ENCODE data around the gene ENTPD6.
"Not testable (repeated sequence)": the region's sequence is repeated elsewhere in the genome, so short reads cannot be mapped to it uniquely, and the experiment has no call there.

The ENTPD6 gene

DNA sequence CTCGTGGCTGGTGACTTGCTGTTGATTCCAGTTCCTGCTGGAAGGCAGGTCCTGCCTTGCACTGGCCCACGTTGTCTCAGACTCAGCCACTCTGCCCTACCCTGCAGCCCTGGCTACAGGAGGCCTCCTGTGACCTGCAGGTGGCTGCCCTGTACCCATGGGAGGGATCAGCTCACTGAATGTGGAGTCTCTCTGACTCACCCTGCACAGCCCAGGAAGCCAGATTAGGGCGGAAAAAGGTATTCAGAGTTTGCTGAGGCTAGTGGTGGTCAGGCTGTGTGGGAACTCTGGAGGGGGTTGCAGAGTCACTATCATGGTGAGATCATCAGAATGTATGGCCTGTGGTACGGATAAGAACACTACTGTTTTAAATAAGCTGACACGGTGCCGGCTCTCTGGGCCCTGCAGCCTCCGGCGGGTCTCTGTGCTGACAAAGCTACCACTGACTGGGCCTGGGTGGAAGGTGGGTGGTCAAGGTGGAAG lies 27.7 kb downstream of the ENTPD6 start:
- no peak for DNase-seq (ENCODE audit: low read depth in 1 of 2, low spot score in 1 of 2)

DNA sequence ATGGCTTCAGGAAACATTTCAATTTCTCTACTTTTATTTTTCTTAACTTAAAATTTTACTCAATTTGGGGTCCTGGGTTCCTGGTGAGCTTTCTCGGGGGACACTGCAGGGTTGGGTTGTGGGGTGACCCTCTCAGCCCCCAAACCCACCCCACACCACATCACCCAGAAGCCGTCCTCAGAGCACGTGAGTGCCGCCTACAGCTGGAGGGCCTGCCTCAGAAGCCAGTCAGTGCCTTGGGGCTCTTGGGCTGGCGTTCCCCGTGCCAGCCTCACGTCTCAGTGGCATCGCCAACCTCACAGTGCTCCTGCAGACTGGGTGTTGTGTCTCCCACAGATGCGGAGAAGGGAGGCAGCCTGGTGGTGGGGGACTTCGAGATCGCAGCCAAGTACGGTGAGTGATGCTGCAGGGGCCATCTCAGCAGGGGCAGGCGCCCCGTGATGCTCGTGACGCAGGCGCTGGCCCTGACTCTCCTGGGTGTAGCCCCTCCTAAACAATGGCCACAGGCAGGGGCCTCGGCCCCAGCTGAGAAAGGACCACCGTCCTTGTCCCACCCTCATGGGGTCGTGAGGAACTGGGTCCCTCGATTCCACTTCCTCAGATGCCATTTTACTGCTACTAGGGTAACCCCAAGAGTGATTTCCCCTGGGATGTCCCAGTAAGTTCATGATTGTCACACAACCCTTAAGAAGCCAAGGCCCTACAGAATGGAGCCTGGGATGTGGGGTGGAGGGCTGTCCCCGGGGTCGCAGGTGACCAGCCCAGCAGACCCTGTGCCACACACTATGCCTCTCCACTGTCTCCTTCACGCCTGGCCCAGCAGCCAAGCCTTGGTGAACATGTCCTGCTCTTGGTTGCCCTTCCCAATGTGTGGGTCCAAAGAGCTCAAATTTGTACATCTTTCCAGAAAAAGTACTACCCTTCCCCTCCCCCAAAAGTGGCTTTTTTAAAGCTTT lies 28.5 kb downstream of the ENTPD6 start:
- DNase-seq (ENCODE audit: low read depth in 1 of 2, low spot score in 1 of 2): no peak

DNA sequence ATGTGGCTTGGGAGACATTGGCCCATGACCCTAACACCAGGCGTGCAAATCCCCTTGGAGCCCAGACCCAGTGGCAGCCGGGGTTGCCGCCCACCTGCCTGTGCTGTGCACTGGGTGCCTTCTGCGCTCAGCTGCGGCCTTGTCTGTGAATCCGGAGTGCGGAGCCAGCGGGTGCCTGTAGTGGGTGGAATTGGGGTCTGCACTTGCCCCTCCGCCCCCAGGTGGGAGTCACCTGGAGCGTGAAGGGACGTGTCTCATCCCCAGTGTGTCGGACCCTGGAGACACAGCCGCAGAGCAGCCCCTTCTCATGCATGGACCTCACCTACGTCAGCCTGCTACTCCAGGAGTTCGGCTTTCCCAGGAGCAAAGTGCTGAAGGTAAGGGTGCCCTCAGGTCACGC lies 29.4 kb downstream of the ENTPD6 start:
- DNase-seq (ENCODE audit: low read depth in 1 of 2, low spot score in 1 of 2): no peak

DNA sequence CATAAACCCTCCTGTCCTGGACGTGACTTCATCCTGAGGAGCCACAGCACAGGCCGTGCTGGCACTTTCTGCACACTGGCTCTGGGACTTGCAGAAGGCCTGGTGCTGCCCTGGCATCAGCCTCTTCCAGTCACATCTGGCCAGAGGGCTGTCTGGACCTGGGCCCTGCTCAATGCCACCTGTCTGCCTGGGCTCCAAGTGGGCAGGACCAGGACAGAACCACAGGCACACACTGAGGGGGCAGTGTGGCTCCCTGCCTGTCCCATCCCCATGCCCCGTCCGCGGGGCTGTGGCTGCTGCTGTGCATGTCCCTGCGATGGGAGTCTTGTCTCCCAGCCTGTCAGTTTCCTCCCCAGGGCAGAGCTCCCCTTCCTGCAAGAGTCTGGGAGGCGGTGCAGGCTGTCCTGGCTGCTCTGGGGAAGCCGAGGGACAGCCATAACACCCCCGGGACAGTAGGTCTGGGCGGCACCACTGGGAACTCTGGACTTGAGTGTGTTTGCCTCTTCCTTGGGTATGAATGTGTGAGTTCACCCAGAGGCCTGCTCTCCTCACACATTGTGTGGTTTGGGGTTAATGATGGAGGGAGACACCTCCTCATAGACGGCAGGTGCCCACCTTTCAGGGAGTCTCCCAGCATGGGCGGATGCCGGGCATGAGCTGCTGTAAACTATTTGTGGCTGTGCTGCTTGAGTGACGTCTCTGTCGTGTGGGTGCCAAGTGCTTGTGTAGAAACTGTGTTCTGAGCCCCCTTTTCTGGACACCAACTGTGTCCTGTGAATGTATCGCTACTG lies 30.3 kb downstream of the ENTPD6 start:
- no peak for DNase-seq (ENCODE audit: low read depth in 1 of 2, low spot score in 1 of 2)

DNA sequence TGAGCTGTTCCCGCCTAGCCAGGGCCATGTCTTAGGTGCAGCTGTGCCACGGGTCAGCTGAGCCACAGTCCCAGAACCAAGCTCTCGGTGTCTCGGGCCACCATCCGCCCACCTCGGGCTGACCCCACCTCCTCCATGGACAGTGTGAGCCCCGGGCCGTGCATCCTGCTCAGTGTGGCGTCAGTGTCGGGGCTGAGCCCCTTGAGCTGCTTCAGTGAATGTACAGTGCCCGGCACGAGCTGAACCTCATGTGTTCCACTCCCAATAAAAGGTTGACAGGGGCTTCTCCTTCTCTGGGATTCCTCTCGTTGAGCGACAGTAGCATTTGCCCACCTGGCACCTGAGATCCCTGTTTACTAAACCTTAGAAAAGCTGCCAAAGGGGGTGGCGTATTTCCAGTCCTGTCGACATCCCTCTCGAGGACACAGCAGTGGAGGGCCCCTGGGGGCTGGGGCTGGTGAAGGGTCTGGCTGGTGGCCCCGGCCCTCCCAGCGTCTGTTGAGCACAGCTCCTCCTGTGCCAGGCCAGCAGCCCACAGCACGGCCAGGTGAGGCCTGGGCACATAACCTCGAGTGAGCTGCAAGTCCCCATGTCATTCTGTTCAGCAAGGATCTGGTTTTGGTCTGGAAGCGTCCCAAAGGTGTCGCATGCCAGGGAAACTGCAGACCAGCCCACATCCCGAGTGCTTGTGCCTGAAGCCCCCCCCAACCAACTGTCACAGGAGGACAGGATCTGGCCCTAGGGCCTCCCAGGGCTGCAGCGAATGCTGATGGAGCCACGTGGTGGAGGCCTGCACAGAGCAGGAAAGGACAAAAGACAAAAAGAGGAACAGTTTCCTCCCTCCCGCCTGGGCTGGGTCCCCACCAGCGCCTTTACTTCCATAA lies 31.2 kb downstream of the ENTPD6 start:
- DNase-seq (ENCODE audit: low read depth in 1 of 2, low spot score in 1 of 2): no peak

DNA sequence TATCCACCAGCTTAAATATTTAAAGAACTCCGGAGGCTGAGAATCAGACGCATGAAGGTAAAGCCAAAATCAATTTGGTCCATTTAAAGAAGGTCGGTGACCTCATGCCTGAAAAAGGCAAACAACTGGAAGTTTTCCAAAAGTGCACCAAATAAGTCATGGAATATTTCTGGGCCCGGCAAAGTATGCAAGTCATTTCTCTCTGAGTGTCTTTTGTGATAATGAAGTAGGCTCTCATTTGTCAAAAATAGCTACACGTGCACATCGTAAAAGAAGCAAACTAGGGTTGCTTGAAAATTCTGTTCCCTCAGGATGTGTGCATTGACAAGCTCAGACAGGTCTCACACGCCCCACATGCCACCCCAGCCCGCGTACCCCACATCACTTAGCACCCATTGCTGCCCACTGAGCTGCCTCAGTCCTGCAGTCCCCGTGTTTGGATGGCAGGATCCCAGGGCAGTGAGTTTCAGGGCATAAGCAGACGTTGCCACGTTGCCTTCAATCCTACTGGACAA lies 31.9 kb downstream of the ENTPD6 start:
- DNase-seq (ENCODE audit: low read depth in 1 of 2, low spot score in 1 of 2): no peak

DNA sequence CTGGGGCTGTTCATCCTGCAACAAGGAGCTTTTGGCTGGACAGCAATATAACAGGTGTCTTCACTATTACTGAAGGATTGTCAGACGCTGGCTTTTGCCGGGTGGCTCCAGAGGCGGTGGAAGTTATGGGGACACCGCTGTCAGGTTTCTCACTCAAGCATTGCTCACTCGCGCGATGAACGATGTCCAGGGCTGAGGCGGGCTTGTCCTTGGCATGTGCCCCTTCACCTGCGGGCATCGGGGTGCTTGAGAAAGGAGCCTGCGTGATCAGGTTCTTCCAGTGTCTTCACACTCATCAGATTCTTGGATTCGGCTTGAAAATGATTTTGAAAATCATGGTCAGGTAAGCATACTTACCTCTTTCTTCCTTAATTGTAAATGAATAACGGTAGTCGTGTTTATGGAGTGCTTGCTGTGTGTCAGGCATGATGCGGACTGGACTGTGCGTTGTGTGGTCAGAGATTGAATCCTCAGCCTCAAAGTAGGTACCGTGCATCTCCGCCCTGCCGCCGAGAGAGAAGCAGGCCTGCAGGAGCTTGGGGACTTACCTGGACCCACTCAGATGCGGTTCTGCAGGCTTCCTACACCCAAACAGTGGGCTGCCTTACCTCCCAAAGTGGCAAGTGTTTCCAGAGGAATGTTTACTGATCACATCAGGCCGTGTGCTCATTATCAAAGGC lies 34.1 kb downstream of the ENTPD6 start:
- no peak for DNase-seq (ENCODE audit: low read depth in 1 of 2, low spot score in 1 of 2)

DNA sequence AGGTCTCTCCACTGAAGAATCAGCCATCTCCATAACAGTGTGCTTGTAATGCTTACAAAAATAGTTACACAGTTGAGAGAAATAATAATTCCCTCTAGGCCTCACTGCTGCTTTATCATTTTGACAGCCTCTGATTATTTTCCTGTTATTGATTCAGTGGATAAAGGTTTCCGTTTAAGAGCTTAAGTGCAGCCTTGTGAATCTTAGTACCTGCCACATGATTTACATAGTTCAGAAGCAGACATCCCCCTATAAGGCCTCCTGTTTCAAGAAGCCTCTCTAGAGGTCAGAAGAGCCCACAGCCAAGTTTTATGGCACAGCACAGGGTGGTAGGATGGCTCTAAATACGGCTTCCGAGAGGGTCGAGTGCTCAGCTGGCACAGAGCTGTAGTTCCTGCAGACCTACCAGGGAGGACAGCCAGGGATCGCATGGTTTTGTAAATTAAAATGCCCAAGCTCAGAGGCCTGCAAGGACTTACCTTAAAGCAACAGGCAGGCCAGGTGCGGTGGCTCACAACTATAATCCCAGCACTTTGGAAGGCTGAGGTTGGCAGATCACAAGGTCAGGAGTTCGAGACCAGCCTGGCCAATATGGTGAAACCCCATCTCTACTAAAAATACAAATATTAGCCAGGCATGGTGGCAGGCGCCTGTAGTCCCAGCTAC lies 34.8 kb downstream of the ENTPD6 start:
- DNase-seq (ENCODE audit: low read depth in 1 of 2, low spot score in 1 of 2): no peak

DNA sequence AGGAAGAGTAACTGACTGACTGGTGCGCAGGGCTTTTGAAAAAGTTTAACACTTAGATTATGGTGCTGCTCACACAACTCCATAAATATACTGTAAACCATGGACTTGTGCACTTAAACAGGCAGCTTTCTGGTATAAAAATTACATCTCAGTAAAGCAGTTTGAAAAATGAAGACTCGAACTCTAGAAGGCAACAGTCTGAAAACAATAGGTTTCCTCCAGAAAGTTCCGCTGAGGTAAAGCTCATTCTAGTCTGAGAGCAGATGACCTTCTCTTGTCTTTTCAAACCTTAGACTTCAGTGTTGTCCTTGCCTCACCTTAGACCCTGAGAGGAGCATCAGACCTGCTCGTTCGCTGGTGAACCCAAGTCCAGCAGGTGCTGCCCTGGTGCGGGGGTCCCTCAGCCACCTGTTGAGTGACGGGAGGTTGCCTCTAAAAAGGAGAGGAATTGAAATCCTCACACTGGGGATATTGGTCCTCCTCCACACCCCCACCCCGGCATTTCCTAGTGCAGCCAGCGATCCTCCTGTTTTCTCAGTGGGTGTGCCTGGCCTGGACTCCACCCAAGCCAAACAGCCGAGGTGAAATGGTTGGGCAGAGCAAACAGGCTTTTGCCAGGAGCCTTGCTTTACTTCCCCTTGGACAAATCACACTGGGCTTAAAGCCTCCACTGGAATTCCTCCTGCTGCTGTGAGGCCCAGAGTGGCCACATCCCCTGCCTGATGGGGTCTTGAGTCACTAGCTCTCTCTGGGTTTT lies 37.7 kb downstream of the ENTPD6 start:
- DNase-seq (ENCODE audit: low read depth in 1 of 2, low spot score in 1 of 2): no peak

DNA sequence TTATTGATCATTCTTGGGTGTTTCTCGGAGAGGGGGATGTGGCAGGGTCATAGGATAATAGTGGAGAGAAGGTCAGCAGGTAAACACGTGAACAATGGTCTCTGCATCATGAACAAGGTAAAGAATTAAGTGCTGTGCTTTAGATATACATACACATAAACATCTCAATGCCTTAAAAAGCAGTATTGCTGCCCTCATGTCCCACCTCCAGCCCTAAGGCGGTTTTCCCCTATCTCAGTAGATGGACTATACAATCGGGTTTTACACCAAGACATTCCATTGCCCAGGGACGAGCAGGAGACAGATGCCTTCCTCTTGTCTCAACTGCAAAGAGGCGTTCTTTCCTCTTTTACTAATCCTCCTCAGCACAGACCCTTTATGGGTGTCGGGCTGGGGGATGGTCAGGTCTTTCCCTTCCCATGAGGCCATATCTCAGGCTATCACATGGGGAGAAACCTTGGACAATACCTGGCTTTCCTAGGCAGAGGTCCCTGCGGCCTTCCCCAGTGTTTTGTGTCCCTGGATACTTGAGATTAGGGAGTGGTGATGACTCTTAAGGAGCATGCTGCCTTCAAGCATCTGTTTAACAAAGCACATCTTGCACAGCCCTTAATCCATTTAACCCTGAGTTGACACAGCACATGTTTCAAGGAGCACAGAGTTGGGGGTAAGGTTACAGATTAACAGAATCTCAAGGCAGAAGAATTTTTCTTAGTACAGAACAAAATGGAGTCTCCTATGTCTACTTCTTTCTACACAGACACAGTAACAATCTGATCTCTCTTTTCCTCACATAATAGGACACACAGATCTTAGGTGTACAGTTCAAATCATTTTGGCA lies 38.7 kb downstream of the ENTPD6 start:
- not testable (repeated sequence) for DNase-seq (ENCODE audit: low read depth in 1 of 2, low spot score in 1 of 2)

DNA sequence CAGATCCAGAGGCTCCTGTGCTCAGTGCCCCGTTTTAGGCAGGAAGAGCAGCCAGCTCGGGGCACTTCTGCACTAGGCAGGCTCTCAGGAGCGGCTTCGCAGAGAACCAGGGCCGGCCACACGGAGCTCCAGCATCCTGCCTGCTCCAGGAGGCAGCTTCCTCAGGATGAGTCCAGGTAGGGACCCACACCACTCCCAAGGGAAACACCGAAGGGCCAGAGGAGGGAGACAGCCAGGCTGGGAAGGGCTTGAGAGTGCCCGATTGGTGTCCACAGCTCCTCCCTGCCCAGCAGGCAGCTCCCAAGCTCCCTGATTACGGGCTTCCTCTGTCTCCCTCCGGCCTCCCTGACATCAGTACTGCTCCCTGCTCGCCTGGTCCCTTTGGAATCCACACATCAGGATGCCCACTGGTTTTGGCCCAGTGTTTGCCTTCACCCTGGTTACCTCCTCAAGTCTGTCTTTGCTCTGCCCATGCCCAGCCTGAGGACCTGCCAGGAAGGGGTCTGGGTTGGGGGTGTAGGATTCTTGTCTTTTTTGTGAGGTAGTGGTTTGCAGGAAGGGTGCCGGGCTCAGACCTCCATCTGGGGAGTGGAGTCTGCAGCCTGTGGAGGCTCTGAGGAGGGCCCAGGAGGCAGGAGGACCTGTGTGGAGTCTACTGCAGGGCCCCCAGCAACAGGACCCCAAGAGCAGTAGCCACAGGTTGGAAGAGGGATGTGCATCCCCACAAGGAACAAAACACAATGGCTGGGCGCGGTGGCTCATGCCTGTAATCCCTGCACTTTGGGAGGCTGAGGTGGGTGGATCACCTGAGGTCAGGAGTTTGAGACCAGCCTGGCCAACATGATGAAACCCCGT lies 41.2 kb downstream of the ENTPD6 start:
- no peak for DNase-seq (ENCODE audit: low read depth in 1 of 2, low spot score in 1 of 2)

DNA sequence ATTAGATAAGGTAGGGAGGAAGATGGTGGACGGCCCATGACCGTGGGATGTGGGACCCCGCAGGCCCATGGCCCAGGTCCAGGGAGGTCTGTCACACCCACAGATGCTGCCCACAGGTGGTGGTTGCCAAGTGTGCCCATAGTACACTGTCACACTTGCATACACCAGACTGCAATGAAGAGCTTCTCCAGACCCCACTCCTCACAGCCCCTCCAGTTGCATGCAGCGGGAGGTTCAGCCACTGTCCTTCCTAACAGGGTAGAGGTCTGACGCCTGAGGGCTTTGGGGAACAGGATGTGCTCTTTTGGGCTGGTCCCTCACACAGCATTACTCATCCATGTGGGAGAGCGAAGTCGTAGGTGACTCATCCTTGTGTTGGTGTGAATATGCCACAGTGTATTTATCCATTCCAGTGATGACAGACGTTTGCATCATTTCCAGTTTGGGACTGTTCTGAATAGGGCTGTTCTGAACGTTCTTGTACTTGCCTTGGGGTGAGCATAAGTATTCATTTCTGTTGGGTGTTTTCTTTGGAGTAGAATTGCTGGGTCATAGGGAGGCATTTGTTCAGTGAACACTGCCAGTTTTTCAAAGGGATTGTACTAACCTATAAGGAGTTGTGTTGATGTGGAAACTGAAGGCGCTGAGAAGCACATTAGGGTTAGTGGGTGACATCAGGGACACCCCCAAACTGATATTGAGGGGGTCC lies 42.3 kb downstream of the ENTPD6 start:
- peak in 1 of 2 donors; percentile 10 for DNase-seq (ENCODE audit: low read depth in 1 of 2, low spot score in 1 of 2)

DNA sequence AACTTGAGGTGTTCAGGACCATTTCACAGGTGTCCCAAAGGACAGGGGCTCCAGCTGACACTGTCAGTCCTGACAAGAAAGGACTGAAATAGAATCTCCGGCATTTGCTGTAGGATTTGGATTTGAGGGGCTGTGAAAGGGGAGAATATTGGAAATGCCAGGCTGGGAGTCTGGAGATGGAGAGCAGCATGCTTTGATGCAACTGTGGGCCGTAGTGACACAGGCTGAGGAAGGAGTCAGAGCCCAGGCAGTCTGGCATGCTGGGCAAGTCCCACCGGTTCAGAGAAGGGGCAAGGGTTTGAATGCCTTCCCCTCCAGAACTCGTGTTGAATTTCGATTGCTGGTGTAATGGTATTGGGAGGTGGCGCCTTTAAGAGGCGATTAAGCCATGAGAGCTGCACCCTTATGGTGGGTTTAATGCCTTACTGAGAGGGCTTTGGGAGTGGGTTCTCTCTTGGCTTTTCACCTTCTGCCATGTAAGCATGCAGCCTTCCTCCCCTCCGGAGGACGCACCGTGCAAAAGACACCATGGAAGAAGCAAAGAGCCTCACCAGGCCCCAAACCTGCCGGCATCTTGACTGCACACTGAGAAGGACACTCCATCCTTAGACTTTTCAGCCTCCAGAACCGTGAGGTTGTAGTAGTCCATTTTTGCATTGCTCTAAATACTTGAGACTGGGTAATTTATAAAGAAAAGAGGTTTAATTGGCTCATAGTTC lies 43.0 kb downstream of the ENTPD6 start:
- no peak for DNase-seq (ENCODE audit: low read depth in 1 of 2, low spot score in 1 of 2)

DNA sequence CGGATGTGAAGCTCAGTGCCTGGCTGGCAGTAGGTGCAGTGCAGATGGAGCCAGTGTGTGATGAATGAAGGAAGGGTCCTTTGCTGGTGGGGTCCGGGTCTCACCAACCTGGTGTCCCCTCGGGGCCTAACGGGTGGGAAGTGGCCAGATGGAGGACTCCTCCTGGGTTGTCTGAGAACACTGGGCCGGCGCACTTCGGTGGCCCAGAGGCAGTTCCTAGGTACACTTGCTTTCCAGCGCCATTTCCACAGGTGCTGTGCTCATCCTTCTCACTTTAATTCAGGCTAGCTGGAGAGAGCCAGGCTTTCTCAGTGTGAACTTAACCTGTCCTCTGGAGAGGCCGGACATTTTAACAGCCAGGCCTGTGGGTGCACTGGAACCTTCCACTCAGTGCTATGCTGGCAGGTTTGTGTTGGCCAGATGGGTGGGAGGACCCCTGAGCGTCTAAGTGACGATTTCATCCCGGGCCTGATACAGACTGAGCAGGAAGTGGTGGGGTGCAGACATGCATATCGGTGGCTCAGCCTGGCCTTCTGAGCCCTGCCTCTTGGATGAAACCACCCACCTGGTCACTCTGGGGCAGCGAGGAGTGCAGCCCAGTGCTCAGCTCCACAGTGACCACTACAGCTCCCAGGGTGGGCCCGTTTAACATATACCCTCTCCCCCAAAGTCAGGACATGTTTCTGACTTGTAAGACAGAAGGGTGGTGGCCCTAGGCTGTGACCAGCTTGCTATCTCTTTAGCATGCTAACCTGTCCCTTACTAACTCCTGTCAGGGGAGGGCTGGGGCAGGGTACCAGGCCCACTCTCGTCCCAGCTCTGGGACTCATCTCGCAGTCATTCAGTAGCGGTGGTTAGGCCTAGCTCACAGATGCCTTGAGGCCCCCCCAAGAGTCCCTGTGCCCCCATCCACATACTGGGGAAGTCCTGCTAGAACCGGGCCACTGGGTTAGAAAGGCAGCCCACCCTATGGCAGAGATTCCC lies 44.2 kb downstream of the ENTPD6 start:
- no peak for DNase-seq (ENCODE audit: low read depth in 1 of 2, low spot score in 1 of 2)

Data from stimulated activated CD4-positive, alpha-beta T cell treated with anti-CD3 and anti-CD28 coated beads, Interleukin-15, amount 100 ng/mL, for 1 hour (primary cell).